ENCODE measurements around the gene NOPCHAP1.

The NOPCHAP1 gene

GRCh38 chr12:104964856-104965205 is 21.3 kb upstream of the NOPCHAP1 start:
- DNase-seq (ENCODE audit: low read depth) = no peak
- TF ChIP-seq CTCF (conservative IDR thresholded peaks at IDR 0.05; ENCODE audit: low read length) = no peak
- no peak overlapping the region for H3K4me3 ChIP-seq (ENCODE audit: low read length)

- no peak for TF ChIP-seq CTCF (conservative IDR thresholded peaks at IDR 0.05; ENCODE audit: low read length)
- DNase-seq (ENCODE audit: low read depth) = no peak
- no peak overlapping the region for H3K4me3 ChIP-seq (ENCODE audit: low read length)
These were observed 19.4 kb upstream of the NOPCHAP1 start for GRCh38 chr12:104966677-104967076.

GRCh38 chr12:104969343-104969742 is 16.8 kb upstream of the NOPCHAP1 start:
- no peak for TF ChIP-seq CTCF (conservative IDR thresholded peaks at IDR 0.05; ENCODE audit: low read length)
- no peak for DNase-seq (ENCODE audit: low read depth)
- no peak overlapping the region for H3K4me3 ChIP-seq (ENCODE audit: low read length)

GRCh38 chr12:104971306-104971705 is 14.8 kb upstream of the NOPCHAP1 start:
- H3K4me3 ChIP-seq (ENCODE audit: low read length) = no peak overlapping the region
- no peak for TF ChIP-seq CTCF (conservative IDR thresholded peaks at IDR 0.05; ENCODE audit: low read length)
- no peak for DNase-seq (ENCODE audit: low read depth)

GRCh38 chr12:104973250-104973649 is 12.9 kb upstream of the NOPCHAP1 start:
- DNase-seq (ENCODE audit: low read depth) = no peak
- H3K4me3 ChIP-seq (ENCODE audit: low read length) = no peak overlapping the region
- TF ChIP-seq CTCF (conservative IDR thresholded peaks at IDR 0.05; ENCODE audit: low read length) = no peak

GRCh38 chr12:104974626-104975290 is 11.4 kb upstream of the NOPCHAP1 start:
- TF ChIP-seq CTCF (conservative IDR thresholded peaks at IDR 0.05; ENCODE audit: low read length) = no peak
- peak; percentile 67 for DNase-seq (ENCODE audit: low read depth)
- H3K4me3 ChIP-seq (ENCODE audit: low read length) = no peak overlapping the region

- no peak for TF ChIP-seq CTCF (conservative IDR thresholded peaks at IDR 0.05; ENCODE audit: low read length)
- peak; percentile 42 for DNase-seq (ENCODE audit: low read depth)
- no peak overlapping the region for H3K4me3 ChIP-seq (ENCODE audit: low read length)
These were observed 10.4 kb upstream of the NOPCHAP1 start for GRCh38 chr12:104975587-104976343.
